ENCODE measurements around the gene OAT. TPM values are rescaled to one million over a fixed set of nuclear protein-coding genes. Genes with fewer than 3 reads are reported as not detected.

OAT gene
- polyA plus RNA-seq, 12 donors: 52.7 to 163 (median 77.7) TPM; not detected in 1

GRCh38 chr10:124356701-124357560 is 61.8 kb downstream of the OAT start:
- no peak for DNase-seq

- peak; percentile 32 for DNase-seq
Observed at GRCh38 chr10:124354411-124355382, 64.0 kb downstream of the OAT start.

GRCh38 chr10:124353896-124354295 is 64.8 kb downstream of the OAT start:
- DNase-seq: no peak

- DNase-seq: no peak
Observed at GRCh38 chr10:124353091-124353815, 65.5 kb downstream of the OAT start.

- DNase-seq: no peak
Observed at GRCh38 chr10:124351481-124352220, 67.1 kb downstream of the OAT start.

GRCh38 chr10:124350806-124351205 is 67.9 kb downstream of the OAT start:
- DNase-seq: no peak

- DNase-seq: no peak
Observed at GRCh38 chr10:124349996-124350280, 68.8 kb downstream of the OAT start.

- DNase-seq: no peak
Observed at GRCh38 chr10:124349231-124349995, 69.3 kb downstream of the OAT start.

GRCh38 chr10:124348801-124349200 is 69.9 kb downstream of the OAT start:
- no peak for DNase-seq

GRCh38 chr10:124347956-124348355 is 70.8 kb downstream of the OAT start:
- DNase-seq: no peak

Other genes starting within 250 kb of the OAT start
- gene NKX1-2, start 31.1 kb upstream of the OAT start, polyA plus RNA-seq (ENCODE audit: insufficient read length in 12 of 12): not detected
- 10 to 100 TPM in 2 of 12 donors, 1 to 10 TPM in 9, not detected in 1; 5.0 to 12.9 (median 6.6) TPM for gene LHPP, start 42.9 kb upstream of the OAT start, polyA plus RNA-seq (ENCODE audit: insufficient read length in 12 of 12)

All from muscle of arm (tissue), 12 donors.